Measurements from ENCODE around the gene NRP2.

Gene NRP2

GRCh38 chr2:205708231-205708631, 25.9 kb downstream of the NRP2 start:
- no peak for DNase-seq

- no peak for DNase-seq
Observed at GRCh38 chr2:205709319-205709718, 27.0 kb downstream of the NRP2 start.

GRCh38 chr2:205712508-205712907, 30.2 kb downstream of the NRP2 start:
- DNase-seq = no peak

DNA sequence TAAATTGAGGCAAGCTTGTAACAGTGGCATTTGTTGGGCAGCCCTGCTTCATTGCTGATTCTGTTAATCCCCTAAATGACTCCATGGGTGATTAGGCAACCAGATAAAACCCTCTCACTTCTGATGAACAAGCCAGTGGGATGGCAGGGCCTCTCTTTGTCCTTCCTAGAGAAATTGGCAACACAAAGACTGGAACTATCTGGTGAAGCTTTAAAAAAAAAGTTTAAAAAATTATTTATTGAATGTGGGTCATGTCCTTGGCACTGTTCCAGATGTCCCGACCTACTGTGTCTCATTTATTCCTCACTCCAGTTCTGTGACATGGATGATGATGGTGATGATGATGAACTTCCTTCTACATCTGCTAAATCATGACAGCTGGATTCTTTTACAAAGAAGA, 30.8 kb downstream of the NRP2 start:
- DNase-seq = no peak

DNA sequence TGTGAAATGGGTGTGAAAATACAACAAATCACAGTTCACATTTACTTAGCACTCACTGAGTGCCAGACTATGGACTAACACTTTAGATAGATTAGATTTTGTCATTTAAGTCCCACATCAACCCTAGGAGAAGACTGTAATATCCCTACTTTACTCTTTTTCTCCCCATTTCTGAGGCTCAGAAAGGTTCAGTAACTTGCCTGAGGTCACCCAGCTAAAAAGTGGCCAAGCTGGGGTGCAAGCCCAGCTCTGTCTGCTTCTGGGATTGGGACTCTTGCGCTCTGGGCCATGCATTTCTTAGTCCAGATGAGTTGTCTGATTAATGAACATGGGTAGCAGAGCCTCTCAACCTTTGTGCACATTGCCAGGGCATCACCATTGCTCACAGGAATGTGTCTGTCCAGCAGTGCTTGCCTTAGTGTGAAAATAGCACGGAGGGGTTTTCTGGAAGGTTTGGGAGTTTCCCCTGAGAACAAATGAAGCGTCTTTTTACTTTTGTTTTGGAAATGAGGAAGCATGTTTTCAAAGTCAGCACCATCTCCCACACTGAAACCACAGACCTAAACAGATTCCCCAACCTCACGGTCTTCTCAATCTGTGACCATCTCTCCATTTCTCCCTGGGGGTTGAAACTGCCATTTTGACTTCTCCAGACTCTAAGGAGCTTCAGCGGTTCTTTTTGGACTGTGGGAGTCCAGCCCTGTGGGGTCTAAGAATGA, 31.9 kb downstream of the NRP2 start:
- DNase-seq = no peak

DNA sequence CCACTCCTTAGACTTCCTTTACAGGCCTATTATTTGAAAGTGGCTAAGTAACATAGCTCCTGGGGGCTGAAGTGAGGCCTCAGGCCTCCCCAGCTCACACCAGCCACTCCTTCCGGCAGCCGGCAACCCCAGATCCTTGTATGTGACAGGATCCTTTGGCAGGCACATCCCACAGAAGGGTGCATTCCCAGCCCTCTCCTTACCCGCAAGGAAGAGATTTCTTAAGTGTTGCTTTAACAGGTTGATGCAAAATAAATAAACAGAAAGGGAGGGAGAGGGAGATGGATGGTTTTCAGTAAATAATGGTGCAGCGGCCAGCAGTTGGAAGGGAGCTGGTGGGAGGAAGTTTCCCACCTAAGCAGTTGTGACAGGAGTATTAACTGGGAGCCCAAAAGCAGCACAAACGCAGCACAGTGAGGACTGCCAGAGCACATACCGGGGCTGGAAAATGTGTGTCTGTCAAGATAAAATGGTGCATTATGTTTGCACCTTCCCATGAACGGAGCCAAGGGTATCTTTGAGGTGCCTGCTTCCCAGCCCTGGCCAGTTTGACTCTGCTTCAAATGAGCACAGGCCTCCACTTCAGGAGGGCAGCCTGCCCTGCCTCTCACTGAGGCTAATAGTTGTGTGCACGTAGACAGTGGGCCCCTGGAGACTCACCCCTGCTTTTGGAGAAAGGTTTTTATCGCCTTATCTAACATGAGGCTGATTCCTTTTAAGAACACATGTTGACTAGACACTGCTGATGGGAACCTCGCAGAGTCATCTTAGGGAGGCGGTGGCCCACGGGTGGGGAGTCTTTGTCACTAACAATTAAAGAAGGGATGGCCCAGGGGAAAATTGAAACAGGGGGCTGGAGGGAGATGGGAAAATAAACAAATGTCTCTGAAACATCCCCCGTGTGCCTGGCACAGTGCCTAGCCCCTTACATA, 32.8 kb downstream of the NRP2 start:
- DNase-seq = no peak

DNA sequence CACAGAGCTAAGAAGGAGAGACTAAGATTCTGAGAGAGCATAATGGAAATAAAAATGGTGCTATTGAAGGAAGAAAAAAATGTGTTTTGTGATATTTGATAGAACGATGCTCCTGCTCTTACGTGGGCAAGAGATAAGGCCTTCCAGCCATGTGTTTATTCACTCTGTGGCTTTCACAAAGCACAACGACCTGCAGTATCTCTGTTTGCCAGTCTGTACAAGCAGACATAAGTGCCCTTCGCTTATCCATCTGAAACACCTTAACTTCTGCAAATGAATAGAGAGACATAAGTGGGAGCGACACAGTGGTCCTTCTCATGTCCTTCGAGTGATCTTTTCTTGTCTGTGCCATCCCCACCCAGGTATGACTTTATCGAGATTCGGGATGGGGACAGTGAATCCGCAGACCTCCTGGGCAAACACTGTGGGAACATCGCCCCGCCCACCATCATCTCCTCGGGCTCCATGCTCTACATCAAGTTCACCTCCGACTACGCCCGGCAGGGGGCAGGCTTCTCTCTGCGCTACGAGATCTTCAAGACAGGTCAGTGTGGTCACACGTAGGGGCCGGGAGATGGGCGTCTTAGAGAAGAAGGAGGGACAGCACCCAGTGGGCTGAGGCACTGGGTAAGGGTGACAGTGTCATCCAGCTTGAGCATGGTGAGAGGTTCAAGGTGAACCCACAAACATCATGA, 33.7 kb downstream of the NRP2 start:
- no peak for DNase-seq

DNA sequence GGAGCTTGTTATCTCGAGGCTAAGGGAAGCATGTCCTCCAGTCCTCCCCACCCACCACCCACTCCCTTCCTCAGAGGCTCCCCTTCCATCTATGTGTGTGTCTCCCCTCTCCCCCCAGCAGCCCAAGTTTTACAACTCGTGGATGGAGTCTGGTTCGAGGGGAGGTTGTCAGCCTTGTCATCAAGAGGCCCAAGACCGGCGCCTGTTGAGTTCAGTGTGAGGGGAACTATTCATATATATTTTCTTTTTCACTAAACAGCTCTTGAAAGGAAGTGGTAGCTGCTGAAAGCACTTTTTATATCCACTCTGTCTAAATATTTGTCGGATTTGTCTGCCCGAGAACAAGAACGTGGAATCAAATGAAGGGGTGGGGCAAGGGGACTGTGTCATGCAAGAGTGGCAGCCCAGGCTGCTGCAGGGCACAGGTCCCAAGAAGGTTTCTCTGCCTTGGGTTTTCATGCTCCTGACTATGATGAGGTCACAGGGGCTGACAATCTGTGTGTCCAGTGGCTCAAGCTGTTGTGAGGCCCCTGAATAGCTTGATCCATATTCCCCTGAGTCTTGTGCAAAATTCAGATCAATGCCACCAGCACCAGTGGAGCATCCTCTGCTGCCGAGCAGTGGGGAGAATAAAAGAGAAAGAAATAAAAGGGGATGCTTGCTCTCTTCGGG, 35.0 kb downstream of the NRP2 start:
- DNase-seq = no peak

DNA sequence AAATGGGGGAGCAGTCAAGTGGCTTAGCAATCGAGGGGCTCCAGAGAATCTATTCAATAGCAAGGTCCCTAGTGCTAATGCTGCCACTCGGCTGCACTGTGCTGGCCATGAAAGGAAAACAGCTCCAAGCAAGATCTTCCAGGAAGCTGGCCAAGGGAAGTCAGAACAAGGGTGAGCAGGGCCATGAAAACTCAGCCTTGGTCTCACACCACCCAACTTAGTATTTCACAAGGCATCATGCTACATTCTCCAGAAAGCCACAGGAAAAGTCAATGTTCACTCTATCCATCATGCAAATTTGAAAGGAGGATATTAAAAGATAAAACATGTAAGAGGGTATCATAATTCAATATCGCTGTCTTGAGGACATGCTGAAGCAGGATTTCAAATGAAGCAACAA, 35.7 kb downstream of the NRP2 start:
- no peak for DNase-seq

DNA sequence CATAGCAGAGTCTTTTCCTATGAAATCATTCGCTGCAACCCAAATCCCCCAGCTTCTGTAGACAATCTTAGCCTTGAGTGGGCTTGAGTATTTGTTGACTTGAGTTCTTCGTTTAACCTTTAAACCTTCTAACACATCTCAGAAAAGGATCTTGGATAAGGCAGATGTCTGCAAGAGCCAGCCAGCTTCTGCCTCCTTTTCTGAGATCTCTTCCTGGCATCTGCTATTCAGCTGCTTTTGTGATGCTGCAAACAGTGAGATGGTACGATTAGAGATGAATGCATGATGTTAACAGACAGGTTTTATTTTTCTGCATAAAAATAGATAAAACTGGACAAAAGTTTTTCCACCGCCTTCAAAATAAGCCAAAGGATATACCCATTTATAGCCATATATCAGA, 37.5 kb downstream of the NRP2 start:
- DNase-seq = no peak

- DNase-seq = no peak
Observed at GRCh38 chr2:205720451-205720902, 38.2 kb downstream of the NRP2 start.

DNA sequence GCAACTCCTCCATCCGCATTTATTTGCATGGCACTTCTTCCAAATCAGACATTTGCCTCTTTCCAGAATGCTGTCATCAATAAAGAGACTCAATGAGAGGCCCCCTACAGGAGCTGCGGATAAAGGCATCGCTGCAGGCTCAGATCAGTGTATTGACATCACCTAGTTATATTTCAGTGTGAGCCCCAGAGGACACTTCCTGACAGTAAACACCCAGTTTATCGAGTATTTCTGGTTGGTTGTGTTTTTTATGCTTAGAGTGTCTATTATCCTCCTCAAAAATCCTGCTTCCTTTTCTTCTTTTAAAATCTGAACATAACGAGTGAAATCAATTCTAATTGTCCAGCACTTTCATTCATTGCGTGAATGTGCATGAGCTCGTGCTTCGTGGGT, 38.8 kb downstream of the NRP2 start:
- DNase-seq = no peak

- DNase-seq = no peak
Observed at GRCh38 chr2:205722283-205722918, 40.1 kb downstream of the NRP2 start.

GRCh38 chr2:205723179-205723578, 40.9 kb downstream of the NRP2 start:
- DNase-seq = no peak

GRCh38 chr2:205725059-205725458, 42.8 kb downstream of the NRP2 start:
- DNase-seq = no peak

GRCh38 chr2:205726506-205726905, 44.2 kb downstream of the NRP2 start:
- no peak for DNase-seq

DNA sequence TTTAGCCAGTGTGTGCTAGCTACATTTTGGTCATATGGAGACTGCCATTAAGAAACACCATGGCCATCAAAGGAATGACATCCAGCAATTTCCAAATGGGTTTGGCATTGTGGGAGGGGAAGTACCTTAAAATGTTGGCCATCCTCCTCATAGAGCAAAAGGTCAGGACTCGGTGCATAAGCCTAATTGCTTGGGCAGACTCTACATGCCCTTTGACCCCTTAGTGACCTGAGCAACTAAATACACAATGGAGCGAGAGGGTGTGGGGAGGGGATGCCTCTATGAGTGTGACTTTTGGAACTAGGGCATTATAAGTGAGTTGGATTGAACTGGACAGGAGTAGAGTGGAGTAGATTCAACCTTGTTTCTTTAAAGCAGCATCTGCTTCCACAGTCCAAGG, 44.9 kb downstream of the NRP2 start:
- no peak for DNase-seq

DNA sequence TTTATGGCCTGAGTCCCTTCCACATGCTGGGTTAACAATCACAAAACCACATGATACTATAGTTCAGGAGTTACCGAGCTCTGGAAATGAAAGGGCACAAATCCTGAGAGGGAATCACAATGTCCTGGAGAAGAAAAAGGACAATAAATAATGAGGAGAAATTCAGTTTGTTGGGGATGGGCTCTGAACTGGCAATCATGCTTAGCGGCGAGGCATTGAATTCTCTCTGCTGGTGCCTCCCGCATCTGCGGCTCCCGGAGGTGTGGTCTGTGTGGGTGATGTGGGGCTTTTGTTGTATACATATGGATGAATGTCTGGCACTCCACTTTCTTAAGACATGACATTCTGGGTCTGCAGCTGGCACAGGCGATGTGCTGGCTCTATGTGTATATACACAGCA, 46.1 kb downstream of the NRP2 start:
- DNase-seq = no peak

GRCh38 chr2:205730191-205730590, 47.9 kb downstream of the NRP2 start:
- no peak for DNase-seq

GRCh38 chr2:205730701-205731582, 48.6 kb downstream of the NRP2 start:
- no peak for DNase-seq

GRCh38 chr2:205731583-205731981, 49.3 kb downstream of the NRP2 start:
- DNase-seq = no peak
